K562 (cell line): ENCODE data around the gene TMEM121. TPM values are rescaled to one million over a fixed set of nuclear protein-coding genes. Genes with fewer than 3 reads are reported as not detected.

ENCODE experiments used
- ARID2 ChIP-seq: fragments of 450-650 bp; IDR thresholded peaks from 2 replicates; pipeline ENCODE4 v1.6.1; 2017; ENCODE audit warnings: antibody characterized with exemption, mild to moderate bottlenecking
- ATF1 ChIP-seq, 2 experiments: fragments of 450-650 bp in 1 of 2; IDR thresholded peaks; 2 replicates each; pipeline ENCODE4 v1.6.1; 2016; ENCODE audit warnings: missing compliant biosample characterization in 1 of 2, missing genetic modification characterization in 1 of 2
- ATF3 ChIP-seq, 2 experiments: fragments of 450-650 bp in 1 of 2; sonication (generic) in 1 of 2; formaldehyde crosslinking in 1 of 2; IDR thresholded peaks in 1 of 2; conservative IDR thresholded peaks in 1 of 2; 2 replicates each; pipeline versions ENCODE4 v1.6.1 to v1.8.1; 2016 to 2023; ENCODE audit warnings: mild to moderate bottlenecking in 2 of 2, moderate library complexity in 2 of 2, inconsistent platforms in 1 of 2, missing genetic modification reagents in 1 of 2
- CBFA2T3 ChIP-seq: fragments of 450-650 bp; IDR thresholded peaks from 2 replicates; pipeline ENCODE4 v1.6.1; 2017
- CREB1 ChIP-seq, 2 experiments: sonication (generic) in 1 of 2; formaldehyde crosslinking in 1 of 2; IDR thresholded peaks; 2 replicates each; pipeline versions ENCODE4 v1.6.1 to v1.8.0; 2012 to 2022; ENCODE audit warnings: inconsistent platforms in 1 of 2, mild to moderate bottlenecking in 1 of 2, missing genetic modification reagents in 1 of 2, moderate library complexity in 1 of 2
- CREM ChIP-seq: IDR thresholded peaks from 2 replicates; pipeline ENCODE4 v1.6.1; 2014; ENCODE audit warnings: antibody characterized with exemption, low read depth
- CTBP1 ChIP-seq: fragments of 450-650 bp; IDR thresholded peaks from 2 replicates; pipeline ENCODE4 v1.6.1; 2016; ENCODE audit warnings: borderline replicate concordance
- DMBX1 ChIP-seq: fragments of 250-450 bp; sonication (Bioruptor Pico); IDR thresholded peaks from 2 replicates; pipeline ENCODE4 v1.8.0; 2022; ENCODE audit warnings: inconsistent platforms, mild to moderate bottlenecking, moderate library complexity, borderline replicate concordance
- ELF1 ChIP-seq: fragments of 200-800 bp; sonication (Bioruptor generic); IDR thresholded peaks from 2 replicates; pipeline ENCODE4 v1.6.1; 2016; ENCODE audit warnings: missing genetic modification characterization, missing compliant biosample characterization
- EZH2 ChIP-seq: IDR thresholded peaks from 2 replicates; pipeline ENCODE4 v1.6.1; 2012; ENCODE audit warnings: low read depth, mild to moderate bottlenecking, inconsistent platforms, low read length, borderline replicate concordance
- FOSL1 ChIP-seq: fragments of 200-800 bp; sonication (Bioruptor generic); conservative IDR thresholded peaks from 2 replicates; pipeline ENCODE4 v1.6.1; 2016; ENCODE audit warnings: missing genetic modification characterization, missing compliant biosample characterization
- FOXJ3 ChIP-seq: sonication (generic); formaldehyde crosslinking; IDR thresholded peaks from 2 replicates; pipeline ENCODE4 v1.4.0; 2020; ENCODE audit warnings: mild to moderate bottlenecking, missing genetic modification reagents
- HMGN3 ChIP-seq: IDR thresholded peaks from 2 replicates; pipeline ENCODE4 v1.6.1; 2011; ENCODE audit warnings: borderline replicate concordance, low read depth, mild to moderate bottlenecking, mixed read lengths, low read length; ENCODE audit not compliant: insufficient read length; ENCODE audit errors: extremely low read depth
- HNRNPK ChIP-seq: fragments of 200-400 bp; formaldehyde crosslinking; IDR thresholded peaks from one replicate; pipeline ENCODE4 v1.6.1; 2018; ENCODE audit warnings: mild to moderate bottlenecking, low read depth, low read length; ENCODE audit not compliant: poor library complexity, severe bottlenecking
- JUNB ChIP-seq: fragments of 450-650 bp; formaldehyde crosslinking; conservative IDR thresholded peaks from 2 replicates; pipeline ENCODE4 v1.4.0; 2020; ENCODE audit warnings: mild to moderate bottlenecking
- MAFG ChIP-seq: fragments of 450-650 bp; conservative IDR thresholded peaks from 2 replicates; pipeline ENCODE4 v1.6.1; 2016; ENCODE audit warnings: missing genetic modification characterization, missing compliant biosample characterization
- PTRF ChIP-seq: fragments of 450-650 bp; IDR thresholded peaks from 2 replicates; pipeline ENCODE4 v1.6.1; 2016; ENCODE audit warnings: mild to moderate bottlenecking, missing genetic modification characterization, missing compliant biosample characterization
- RBM22 ChIP-seq: fragments of 200-400 bp; formaldehyde crosslinking; IDR thresholded peaks from 2 replicates; pipeline ENCODE4 v1.6.1; 2018; ENCODE audit warnings: low read length, low read depth; ENCODE audit not compliant: poor library complexity, severe bottlenecking
- SMAD1 ChIP-seq: fragments of 150-350 bp; IDR thresholded peaks from 2 replicates; pipeline ENCODE4 v1.6.1; 2014; ENCODE audit warnings: low read length, low read depth; ENCODE audit not compliant: partially characterized antibody
- SMAD4 ChIP-seq: fragments of 250-450 bp; sonication (Bioruptor Pico); conservative IDR thresholded peaks from 2 replicates; pipeline ENCODE4 v1.8.0; 2021; ENCODE audit warnings: inconsistent platforms, mild to moderate bottlenecking, moderate library complexity
- VEZF1 ChIP-seq: fragments of 200-800 bp; sonication (Bioruptor generic); IDR thresholded peaks from 2 replicates; pipeline ENCODE4 v1.6.1; 2017; ENCODE audit warnings: missing genetic modification characterization, missing compliant biosample characterization
- ZBTB7A ChIP-seq: IDR thresholded peaks from 2 replicates; pipeline ENCODE4 v1.6.1; 2011; ENCODE audit warnings: low read depth, mild to moderate bottlenecking, low read length, moderate library complexity, borderline replicate concordance; ENCODE audit not compliant: control insufficient read depth
- ZC3H4 ChIP-seq: sonication (generic); formaldehyde crosslinking; IDR thresholded peaks from 2 replicates; pipeline ENCODE4 v1.9.0; 2021; ENCODE audit warnings: missing genetic modification reagents, borderline replicate concordance
- ZNF584 ChIP-seq: fragments of 200-800 bp; sonication (Bioruptor generic); IDR thresholded peaks from 2 replicates; pipeline ENCODE4 v1.6.1; 2016; ENCODE audit warnings: low read depth, mild to moderate bottlenecking, missing genetic modification characterization, missing compliant biosample characterization
- polyA plus RNA-seq, 8 experiments: library from polyadenylated mRNA; depleted of rRNA in 4 of 8; stranded (reverse) in 5 of 8; unstranded in 3 of 8; fragments of >200 nt; fragmentation: Nextera tagmentation in 2 of 8; fragmentation: Illumina TruSeq in 1 of 8; extraction: Ambion mirVana in 2 of 8; extraction: Trizol in 1 of 8; gene quantifications; 2 replicates each; pipeline versions ENCODE4 v1.2.1 to v1.2.3, GENCODE V29; 2011 to 2014; ENCODE audit warnings: inconsistent platforms in 1 of 8, missing spikeins in 1 of 8
- total RNA-seq, 7 experiments: library from RNA; depleted of rRNA in 6 of 7; stranded (reverse); fragments of >200 nt in 6 of 7; fragmentation: Illumina TruSeq in 2 of 7; extraction: Trizol in 2 of 7; gene quantifications; 2 replicates each; pipeline versions ENCODE4 v1.2.1 to v1.2.3, GENCODE V29; 2011 to 2021; ENCODE audit warnings: low replicate concordance in 1 of 7
- TF ChIP-seq, protein P1 (sequence below): fragments of 450-650 bp; formaldehyde crosslinking; conservative IDR thresholded peaks from 2 replicates; pipeline ENCODE4 v1.4.0; 2022; ENCODE audit warnings: mild to moderate bottlenecking, missing genetic modification characterization

The TMEM121 gene
- total and polyA plus RNA-seq, 9 of the 15 experiments (the other 6 are each of a cell fraction or from before 2014, with no cell fraction given), result 0.31 to 0.36 TPM; not detected in 7

DNA sequence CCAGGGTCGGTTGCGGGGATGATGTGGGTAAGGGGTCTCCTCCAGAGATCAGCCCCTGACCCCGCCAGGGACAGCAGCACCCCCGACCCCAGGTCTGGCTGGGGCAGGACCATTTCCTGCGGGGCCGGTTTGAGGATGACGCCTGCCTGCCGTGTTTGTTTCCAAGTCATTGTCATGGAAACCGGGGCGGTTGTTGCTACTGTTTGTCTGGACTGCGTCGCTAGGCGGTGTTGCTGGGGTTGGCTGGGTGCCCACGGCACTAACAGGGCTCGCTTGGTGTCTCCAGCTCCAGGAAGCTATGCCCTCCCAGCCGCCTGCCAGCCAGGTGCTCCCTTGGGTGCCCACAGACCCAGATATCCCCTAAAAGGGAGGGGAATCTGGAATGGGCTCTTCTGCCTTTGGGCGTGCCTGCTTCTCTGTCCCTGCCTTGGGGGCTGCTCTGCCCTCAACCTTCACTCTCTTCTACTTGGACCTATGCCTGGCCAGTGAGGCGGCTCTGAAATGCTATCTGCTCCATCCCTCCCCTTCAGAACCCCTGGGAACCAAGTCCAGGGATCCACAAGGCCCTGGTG, 44.4 kb upstream of the TMEM121 start (continued):
- TF ChIP-seq DMBX1 (CRISPR knock-in tag), result no peak
- TF ChIP-seq CREM, result peak; percentile 62
- TF ChIP-seq HNRNPK, result no peak
- peak; percentile 99 for TF ChIP-seq FOXJ3
- no peak for TF ChIP-seq ELF1
- TF ChIP-seq ZNF584 (CRISPR knock-in tag), result no peak
- no peak for TF ChIP-seq ZC3H4 (CRISPR knock-in tag)
- no peak for TF ChIP-seq ATF3 (IDR thresholded peaks at IDR 0.05)
- no peak for TF ChIP-seq ATF3 (CRISPR knock-in tag; conservative IDR thresholded peaks at IDR 0.05)
- no peak for TF ChIP-seq ATF1 (CRISPR knock-in tag; IDR thresholded peaks at IDR 0.05)
- no peak for TF ChIP-seq ATF1 (tag; IDR thresholded peaks at IDR 0.05)
- peak; percentile 69 for TF ChIP-seq RBM22
- 0 out of 2 replicates have a peak, but pooled peaks have one; percentile 31 for TF ChIP-seq SMAD4 (CRISPR knock-in tag)
- peak; percentile 59 for TF ChIP-seq SMAD1
- TF ChIP-seq PTRF, result no peak
- TF ChIP-seq ARID2, result no peak
- TF ChIP-seq CREB1 (IDR thresholded peaks at IDR 0.05), result no peak
- TF ChIP-seq CREB1 (CRISPR knock-in tag; IDR thresholded peaks at IDR 0.05), result no peak
- TF ChIP-seq ZBTB7A, result peak; percentile 83; the same call in 1 of the 2 replicates
- no peak for TF ChIP-seq EZH2
- peak; percentile 42 for TF ChIP-seq VEZF1
- TF ChIP-seq CTBP1, result peak; percentile 33; the same call in 1 of the 2 replicates
- no peak for TF ChIP-seq MAFG (tag)
- TF ChIP-seq CBFA2T3, result no peak
- TF ChIP-seq, protein P1, sequence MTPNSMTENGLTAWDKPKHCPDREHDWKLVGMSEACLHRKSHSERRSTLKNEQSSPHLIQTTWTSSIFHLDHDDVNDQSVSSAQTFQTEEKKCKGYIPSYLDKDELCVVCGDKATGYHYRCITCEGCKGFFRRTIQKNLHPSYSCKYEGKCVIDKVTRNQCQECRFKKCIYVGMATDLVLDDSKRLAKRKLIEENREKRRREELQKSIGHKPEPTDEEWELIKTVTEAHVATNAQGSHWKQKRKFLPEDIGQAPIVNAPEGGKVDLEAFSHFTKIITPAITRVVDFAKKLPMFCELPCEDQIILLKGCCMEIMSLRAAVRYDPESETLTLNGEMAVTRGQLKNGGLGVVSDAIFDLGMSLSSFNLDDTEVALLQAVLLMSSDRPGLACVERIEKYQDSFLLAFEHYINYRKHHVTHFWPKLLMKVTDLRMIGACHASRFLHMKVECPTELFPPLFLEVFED (CRISPR knock-in tag), result no peak
- TF ChIP-seq FOSL1 (tag), result no peak
- TF ChIP-seq HMGN3, result peak; percentile 58
- TF ChIP-seq JUNB, result no peak
